ENCODE results near the gene SLC25A39. TPM values are rescaled to one million over a fixed set of nuclear protein-coding genes. Genes with fewer than 3 reads are reported as not detected.
A peak's percentile ranks its signal among the peaks of the same experiment; 100 is the strongest.

The SLC25A39 gene
- polyA plus RNA-seq, 12 donors = 37.8 to 110 (median 57.4) TPM; not detected in 1

GRCh38 chr17:44280392-44280937, 44.2 kb downstream of the SLC25A39 start:
- DNase-seq = no peak

- peak; percentile 32 for DNase-seq
Measured at GRCh38 chr17:44279666-44280391, 44.8 kb downstream of the SLC25A39 start.

DNA sequence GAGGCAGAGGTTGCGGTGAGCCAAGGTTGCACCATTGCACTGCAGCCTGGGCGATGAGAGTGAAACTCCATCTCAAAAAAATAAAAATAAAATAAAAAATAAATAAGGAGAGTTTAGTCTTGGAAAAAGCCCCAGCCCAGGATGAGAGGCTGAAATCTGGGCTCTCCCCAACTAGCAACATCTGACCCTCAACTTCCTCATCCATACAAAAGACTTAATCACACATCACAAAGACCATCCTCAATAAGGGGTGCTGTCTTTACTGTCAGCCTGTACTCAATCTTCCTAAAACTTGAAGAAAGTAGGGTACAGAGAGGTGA, 45.3 kb downstream of the SLC25A39 start:
- no peak for DNase-seq

GRCh38 chr17:44277976-44278375, 46.6 kb downstream of the SLC25A39 start:
- DNase-seq = no peak

DNA sequence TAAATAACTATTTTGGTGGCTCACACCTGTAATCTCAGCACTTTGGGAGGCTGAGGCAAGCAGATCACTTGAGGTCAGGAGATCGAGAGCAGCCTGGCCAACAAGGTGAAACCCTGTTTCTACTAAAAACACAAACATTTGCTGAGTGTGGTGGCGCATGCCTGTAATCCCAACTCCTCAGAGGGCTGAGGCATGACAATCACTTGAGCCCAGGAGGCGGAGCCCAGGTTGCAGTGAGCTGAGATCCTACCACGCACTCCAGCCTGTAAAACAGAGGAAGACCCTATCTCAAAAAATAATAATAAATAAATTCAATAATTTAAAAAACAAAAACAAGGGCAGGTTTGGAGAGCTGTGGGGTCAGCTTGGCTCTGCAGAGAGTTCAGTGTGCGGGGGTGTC, 51.0 kb downstream of the SLC25A39 start:
- DNase-seq = no peak

- no peak for DNase-seq
Measured at GRCh38 chr17:44272954-44273353, 51.7 kb downstream of the SLC25A39 start.

DNA sequence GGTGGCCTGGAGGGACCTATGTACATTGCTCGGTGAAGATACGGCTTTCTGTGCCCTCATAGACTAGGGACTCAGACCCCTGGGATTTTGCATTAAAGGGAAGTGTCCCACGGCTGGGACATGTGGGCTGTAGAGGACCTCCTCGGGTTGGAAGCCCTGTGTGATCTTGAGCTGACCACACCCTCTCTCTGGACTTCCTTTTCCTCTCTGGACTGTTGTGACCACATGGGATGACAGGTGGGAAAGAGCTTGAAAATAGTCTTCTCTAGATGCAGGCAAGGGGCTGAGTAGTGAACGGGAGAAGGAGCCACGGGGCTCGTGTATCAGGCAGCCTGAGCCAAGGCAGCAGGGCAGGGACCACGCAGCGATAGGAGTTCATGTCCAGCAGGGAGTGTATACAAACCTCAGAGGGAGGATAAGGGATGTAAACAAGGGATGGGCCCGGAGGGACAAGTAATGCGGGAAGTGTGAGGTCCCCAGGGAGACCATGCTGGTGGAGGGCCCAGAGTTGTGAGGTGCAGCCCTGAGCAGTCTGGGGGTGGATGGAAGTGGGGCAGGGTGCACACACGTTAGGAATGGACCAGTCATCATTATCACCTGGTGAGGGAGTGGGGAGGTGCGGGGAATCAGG, 52.2 kb downstream of the SLC25A39 start:
- DNase-seq = no peak

Other genes with a start within 250 kb of the SLC25A39 start
- 10 to 100 TPM in 11 of 12 donors, not detected in 1; 42.1 to 70.6 (median 50.0) TPM for gene HDAC5, start 201.2 kb downstream of the SLC25A39 start, polyA plus RNA-seq (ENCODE audit: insufficient read length in 12 of 12)
- 1 to 10 TPM in 10 of 12 donors, not detected in 2; 1.6 to 4.3 (median 2.7) TPM for gene HROB, start 182.9 kb downstream of the SLC25A39 start, polyA plus RNA-seq (ENCODE audit: insufficient read length in 12 of 12)
- 10 to 100 TPM in 6 of 12 donors, 1 to 10 TPM in 4, not detected in 2; 6.3 to 21.7 (median 13.2) TPM for gene ASB16, start 154.1 kb downstream of the SLC25A39 start, polyA plus RNA-seq (ENCODE audit: insufficient read length in 12 of 12)
- gene TMUB2, start 137.9 kb downstream of the SLC25A39 start, polyA plus RNA-seq (ENCODE audit: insufficient read length in 12 of 12) = 10 to 100 TPM in 11 of 12 donors, not detected in 1; 32.6 to 63.8 (median 45.1) TPM
- gene ATXN7L3, start 124.9 kb downstream of the SLC25A39 start, polyA plus RNA-seq (ENCODE audit: insufficient read length in 12 of 12) = 10 to 100 TPM in 11 of 12 donors, not detected in 1; 36.3 to 63.7 (median 49.6) TPM
- 100 to 1,000 TPM in 1 of 12 donors, 10 to 100 TPM in 10, not detected in 1; 54.5 to 112 (median 71.6) TPM for gene UBTF, start 105.1 kb downstream of the SLC25A39 start, polyA plus RNA-seq (ENCODE audit: insufficient read length in 12 of 12)
- 10 to 100 TPM in 5 of 12 donors, 1 to 10 TPM in 6, not detected in 1; 3.7 to 36.3 (median 7.8) TPM for gene SLC4A1, start 56.7 kb downstream of the SLC25A39 start, polyA plus RNA-seq (ENCODE audit: insufficient read length in 12 of 12)
- gene RUNDC3A, start 16.2 kb downstream of the SLC25A39 start, polyA plus RNA-seq (ENCODE audit: insufficient read length in 12 of 12) = 10 to 100 TPM in 1 of 12 donors, 1 to 10 TPM in 5, under 1 TPM in 4, not detected in 2; 0.72 to 14.2 (median 1.7) TPM
- gene GRN, start 20.5 kb upstream of the SLC25A39 start, polyA plus RNA-seq (ENCODE audit: insufficient read length in 12 of 12) = 100 to 1,000 TPM in 11 of 12 donors, not detected in 1; 147 to 278 (median 178) TPM
- 100 to 1,000 TPM in 1 of 12 donors, 10 to 100 TPM in 10, not detected in 1; 34.7 to 120 (median 69.4) TPM for gene FAM171A2, start 39.0 kb upstream of the SLC25A39 start, polyA plus RNA-seq (ENCODE audit: insufficient read length in 12 of 12)
- 1 to 10 TPM in 10 of 12 donors, not detected in 2; 1.2 to 3.0 (median 2.5) TPM for gene ITGA2B, start 64.8 kb upstream of the SLC25A39 start, polyA plus RNA-seq (ENCODE audit: insufficient read length in 12 of 12)
- gene GPATCH8, start 178.6 kb upstream of the SLC25A39 start, polyA plus RNA-seq (ENCODE audit: insufficient read length in 12 of 12) = 10 to 100 TPM in 11 of 12 donors, not detected in 1; 24.6 to 49.4 (median 34.6) TPM
- gene FZD2, start 232.7 kb upstream of the SLC25A39 start, polyA plus RNA-seq (ENCODE audit: insufficient read length in 12 of 12) = 10 to 100 TPM in 11 of 12 donors, not detected in 1; 10.2 to 19.2 (median 14.8) TPM

Data from muscle of arm (tissue), 12 donors.